Activated CD8-positive, alpha-beta memory T cell treated with anti-CD3 and anti-CD28 coated beads, Interleukin-2, amount 50 U/mL, for 24 hours (primary cell): ENCODE data around the gene CYBA.

Experiments used
- DNase-seq: peaks from one replicate; pipeline ENCODE4 v3.0.0-alpha.2; 2020; ENCODE audit errors: extremely low read depth

The CYBA gene

DNA sequence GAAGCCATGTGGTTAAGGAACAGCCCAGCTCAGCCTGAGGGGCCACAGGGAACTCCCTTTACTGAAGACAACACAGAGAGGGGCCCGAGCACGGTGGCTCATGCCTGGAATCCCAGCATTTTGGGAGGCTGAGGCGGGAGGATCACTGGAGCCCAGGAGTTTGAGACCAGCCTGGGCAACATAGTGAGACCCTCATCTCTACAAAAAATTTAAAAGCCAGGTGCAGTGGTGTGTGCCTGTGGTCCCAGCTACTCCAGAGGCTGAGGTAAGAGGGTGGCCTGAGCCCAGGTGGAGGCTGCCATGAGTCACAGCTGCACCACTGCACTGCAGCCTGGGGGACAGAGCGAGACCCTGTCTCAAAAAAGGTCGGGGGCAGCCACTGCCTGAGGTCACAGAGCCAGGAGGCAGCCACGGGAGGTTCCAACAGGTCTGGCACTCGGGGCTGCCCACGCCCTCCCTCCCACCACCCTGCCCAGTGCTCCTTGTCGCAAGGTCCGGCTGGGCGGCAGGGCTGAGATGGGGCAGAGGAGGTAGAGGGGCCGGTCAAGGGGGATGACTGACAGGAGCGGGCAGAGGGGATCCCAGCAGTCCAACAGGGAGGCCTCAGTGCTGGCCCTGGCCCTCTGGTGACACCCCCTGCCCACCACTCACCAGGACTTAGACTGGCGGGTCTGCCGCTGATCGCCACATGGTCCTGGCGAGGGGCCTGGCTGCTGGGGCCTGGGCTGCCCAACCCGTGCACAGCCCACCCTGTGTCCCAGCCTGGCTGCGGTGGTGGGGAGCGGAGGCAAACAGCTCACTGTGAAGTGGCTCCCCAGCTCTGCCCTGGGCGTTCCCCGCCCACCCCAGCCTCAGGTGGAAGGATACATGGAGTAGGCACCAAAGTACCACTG lies 3.4 kb downstream of the CYBA start:
- DNase-seq = no peak

GRCh38 chr16:88646345-88647034 lies 4.4 kb downstream of the CYBA start:
- DNase-seq = no peak

DNA sequence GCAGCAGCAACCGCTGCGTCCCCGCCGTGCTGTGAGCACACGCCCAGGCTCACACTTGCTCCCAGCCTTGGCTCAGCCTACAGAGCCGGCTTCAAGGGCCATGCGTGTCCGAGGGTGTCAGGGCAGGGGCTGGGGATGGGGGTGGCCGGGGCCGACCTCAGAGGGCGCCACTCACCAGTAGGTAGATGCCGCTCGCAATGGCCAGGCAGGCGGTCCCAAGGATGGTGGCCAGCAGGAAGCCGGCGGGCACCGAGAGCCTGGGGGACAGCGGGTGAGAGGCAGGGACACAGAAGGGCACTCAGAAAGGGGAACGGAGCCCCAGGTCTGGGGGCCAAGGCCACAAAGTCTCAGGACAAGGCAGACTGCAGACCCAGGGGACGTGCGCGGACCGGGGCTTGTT lies 4.9 kb downstream of the CYBA start:
- DNase-seq = no peak

DNA sequence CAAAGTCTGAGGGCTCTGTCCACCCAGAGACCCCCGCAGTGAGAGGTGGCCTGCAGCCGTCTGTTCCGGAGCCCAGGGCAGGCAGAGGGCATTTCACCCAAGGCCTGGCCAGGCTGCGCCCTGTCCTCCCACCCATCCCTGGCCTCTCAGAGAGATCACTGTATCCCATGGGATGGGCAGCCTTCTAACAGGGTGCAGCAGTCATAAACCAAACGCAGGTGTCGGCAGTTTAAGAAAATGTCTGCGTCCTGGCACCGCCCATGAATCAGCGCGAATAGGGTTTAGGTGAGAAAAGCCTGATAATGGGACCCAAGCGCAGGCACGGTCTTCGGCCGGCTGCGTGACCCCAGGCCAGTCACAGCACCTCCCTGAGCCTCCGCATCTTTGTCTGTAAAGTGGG lies 5.4 kb downstream of the CYBA start:
- DNase-seq = no peak

DNA sequence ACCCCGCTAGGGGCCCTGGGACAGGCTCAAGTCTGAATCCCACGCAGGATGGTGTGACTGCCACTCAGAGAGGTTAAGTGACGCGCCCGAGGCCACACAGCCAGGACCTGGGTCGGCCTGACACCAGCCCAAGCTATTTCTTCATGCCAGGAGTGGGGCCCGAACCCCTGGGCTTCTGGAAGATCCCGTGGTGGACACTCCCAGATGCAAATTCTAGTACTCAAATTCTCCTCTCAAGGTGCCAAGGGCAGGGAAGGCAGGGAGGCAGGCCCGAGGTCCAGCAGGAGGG lies 7.3 kb downstream of the CYBA start:
- no peak for DNase-seq

- no peak for DNase-seq
Observed at GRCh38 chr16:88642881-88643643, 7.8 kb downstream of the CYBA start.

- DNase-seq = no peak
Observed at GRCh38 chr16:88640498-88641247, 10.2 kb downstream of the CYBA start.

DNA sequence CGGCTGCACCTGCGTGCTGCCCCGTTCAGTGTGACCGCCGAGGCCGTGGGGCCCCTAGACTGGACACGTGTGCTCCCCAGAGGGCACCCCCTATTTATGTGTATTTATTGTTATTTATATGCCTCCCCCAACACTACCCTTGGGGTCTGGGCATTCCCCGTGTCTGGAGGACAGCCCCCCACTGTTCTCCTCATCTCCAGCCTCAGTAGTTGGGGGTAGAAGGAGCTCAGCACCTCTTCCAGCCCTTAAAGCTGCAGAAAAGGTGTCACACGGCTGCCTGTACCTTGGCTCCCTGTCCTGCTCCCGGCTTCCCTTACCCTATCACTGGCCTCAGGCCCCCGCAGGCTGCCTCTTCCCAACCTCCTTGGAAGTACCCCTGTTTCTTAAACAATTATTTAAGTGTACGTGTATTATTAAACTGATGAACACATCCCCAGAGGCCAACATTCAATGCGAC lies 10.8 kb downstream of the CYBA start:
- DNase-seq = no peak

DNA sequence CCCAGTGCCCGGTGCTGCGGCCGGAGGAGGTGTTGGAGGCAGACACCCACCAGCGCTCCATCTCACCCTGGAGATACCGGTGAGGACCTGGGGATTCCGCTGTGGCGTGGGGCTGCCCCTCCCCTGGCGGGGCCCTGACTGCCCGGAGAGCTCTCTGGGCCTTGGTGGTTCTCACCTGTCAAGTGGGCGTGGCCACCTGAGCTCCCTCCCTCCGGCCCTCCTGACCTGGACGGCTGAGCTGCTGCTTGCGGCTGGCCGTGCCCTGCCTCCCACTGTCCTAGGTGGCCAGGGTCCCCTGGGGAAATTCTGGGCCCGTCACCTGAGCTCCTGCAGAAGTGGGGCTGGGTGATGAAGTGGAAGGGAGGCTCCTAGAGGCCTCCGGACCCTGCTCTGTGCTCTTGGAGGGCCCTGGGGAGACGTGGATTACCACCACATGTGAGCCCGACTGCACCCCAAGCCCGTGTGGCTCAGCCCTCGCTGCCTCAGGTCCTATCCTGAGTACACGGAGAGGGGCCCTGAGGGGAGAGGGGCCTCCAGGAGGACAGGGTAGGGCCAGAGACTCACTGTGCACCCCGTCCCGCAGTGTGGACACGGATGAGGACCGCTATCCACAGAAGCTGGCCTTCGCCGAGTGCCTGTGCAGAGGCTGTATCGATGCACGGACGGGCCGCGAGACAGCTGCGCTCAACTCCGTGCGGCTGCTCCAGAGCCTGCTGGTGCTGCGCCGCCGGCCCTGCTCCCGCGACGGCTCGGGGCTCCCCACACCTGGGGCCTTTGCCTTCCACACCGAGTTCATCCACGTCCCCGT lies 11.4 kb downstream of the CYBA start:
- no peak for DNase-seq

- no peak for DNase-seq
Observed at GRCh38 chr16:88638323-88639230, 12.3 kb downstream of the CYBA start, which contains the start of gene IL17C. IL17C (plus strand) TSS chr16:88638572; CDS start chr16:88638642, 70 bp downstream.

- no peak for DNase-seq
Observed at GRCh38 chr16:88636488-88637265, 14.2 kb downstream of the CYBA start.

- DNase-seq = no peak
Observed at GRCh38 chr16:88635671-88636319, 15.1 kb downstream of the CYBA start.

GRCh38 chr16:88634994-88635670 lies 15.7 kb downstream of the CYBA start:
- no peak for DNase-seq

DNA sequence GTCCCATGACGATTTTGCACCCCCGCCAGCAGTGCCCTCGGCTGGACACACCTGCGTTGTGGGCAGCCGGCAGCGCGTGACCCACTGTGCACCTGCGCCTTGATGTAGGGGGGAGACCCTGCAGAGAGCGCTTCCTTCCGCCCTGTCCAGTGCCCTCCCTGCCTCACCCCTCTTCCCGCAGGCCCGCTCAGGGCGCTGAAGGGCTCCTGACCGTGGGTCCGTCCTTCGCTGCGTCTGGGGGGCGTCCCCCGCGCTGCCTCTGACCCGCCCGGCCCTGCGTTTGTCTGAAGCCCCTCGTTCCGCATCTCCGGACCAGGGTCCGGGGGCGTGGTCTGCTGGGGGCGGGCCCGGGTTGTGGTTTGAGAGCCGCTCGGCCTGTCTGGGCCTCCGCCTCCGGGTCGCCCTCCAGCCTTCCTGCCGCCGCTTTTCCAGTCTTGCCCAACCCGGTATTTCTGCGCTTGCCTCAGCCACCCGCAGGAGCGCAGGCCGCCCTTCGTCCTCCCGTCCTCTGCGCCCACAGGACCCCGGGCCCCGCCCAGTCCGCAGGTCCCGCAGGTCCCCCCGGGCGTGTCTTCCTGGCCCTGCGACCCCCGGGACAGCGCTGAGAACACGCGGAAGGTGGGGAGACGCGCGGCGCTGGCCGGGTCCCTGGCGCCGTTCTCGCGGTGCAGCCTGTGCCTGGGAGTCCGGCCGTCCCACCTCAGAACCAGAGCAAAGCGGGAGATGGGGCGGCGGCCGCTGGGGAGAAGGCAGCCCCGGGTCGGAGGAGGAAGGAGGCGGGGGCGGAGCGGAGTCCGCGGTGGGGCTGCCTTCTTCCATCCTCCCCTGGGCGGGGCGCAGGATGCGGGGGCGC lies 16.5 kb downstream of the CYBA start:
- DNase-seq = no peak

DNA sequence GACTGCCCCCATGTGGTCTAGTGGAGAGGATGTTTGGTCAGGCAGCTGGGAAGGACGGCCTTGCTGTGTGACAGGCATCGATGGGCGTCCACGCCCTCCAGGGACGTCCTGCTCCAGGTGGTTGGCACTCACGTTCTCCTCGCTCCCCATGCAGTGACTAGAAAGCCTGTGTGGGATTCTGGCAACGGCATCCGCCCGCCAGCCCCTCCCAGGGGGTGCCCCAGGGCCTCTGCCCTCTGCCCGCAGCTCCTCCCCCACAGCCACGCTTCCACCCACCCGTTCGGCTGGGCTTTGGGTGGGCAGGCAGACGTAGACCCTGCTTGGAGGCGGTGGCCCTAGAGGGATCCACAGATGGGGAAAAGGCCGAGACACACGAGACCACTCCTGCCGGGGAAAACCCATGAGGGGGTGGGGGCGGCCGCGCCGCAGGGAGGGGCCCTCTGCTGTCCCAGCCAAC lies 17.1 kb downstream of the CYBA start:
- DNase-seq = no peak

DNA sequence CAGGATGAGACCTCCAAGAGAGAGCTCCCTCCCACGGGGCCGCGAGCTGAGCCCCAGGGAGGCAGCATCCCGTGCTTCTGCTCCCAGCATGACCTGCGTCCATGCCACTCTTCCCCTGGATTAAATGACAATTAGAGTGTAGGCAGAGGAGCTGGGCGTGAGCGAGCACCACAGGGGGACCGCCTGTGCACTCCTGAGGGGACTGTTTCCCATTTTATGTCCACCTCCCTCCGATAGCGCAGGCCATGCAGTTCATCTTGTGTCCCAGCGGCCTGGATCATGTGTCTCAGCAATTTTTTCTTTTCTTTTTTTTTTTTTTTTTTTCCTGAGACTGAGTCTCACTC lies 18.3 kb downstream of the CYBA start:
- DNase-seq = no peak
